ENCODE data around the gene SEMA6B. TPM values are rescaled to one million over a fixed set of nuclear protein-coding genes. Genes with fewer than 3 reads are reported as not detected.

SEMA6B gene
- polyA plus RNA-seq, 1 donor (not counting 4 experiments of a cell fraction or from before 2014, with no cell fraction given), result 0.41 TPM

GRCh38 chr19:4592445-4592844 lies 33.0 kb upstream of the SEMA6B start:
- Histone ChIP-seq H3K4me3 (ENCODE audit: control insufficient read depth in 2 of 3, extremely low read depth in 1 of 3, insufficient read depth in 2 of 3, low read depth in 1 of 3, low read length in 3 of 3) (no peak overlapping the region), H3K9ac (ENCODE audit: control insufficient read depth, extremely low read depth, insufficient read depth, low read length) (no peak overlapping the region), H3K9me1 (ENCODE audit: control insufficient read depth, extremely low read depth, insufficient read depth, low read length) (no peaks in the 10 kb centered on the region), H3K27me3 (ENCODE audit: control insufficient read depth, extremely low read depth, insufficient read depth, low read length) (no peaks in the 10 kb centered on the region), H3K4me1 (ENCODE audit: control insufficient read depth, extremely low read depth, insufficient read depth, low read length) (peaks cover 6% of the 10 kb centered on the region), H4K20me1 (ENCODE audit: control insufficient read depth, extremely low read depth, insufficient read depth, low read length) (no peaks in the 10 kb centered on the region), H3K4me2 (ENCODE audit: control insufficient read depth, extremely low read depth, insufficient read depth, low read depth, low read length) (no peak overlapping the region), H2AFZ (ENCODE audit: control insufficient read depth, low read length) (no peak overlapping the region), H3K79me2 (ENCODE audit: control insufficient read depth, insufficient read depth, low read length) (no peaks in the 10 kb centered on the region), H3K9me3 (ENCODE audit: control insufficient read depth, low read depth, low read length) (no peaks in the 10 kb centered on the region), H3K36me3 (ENCODE audit: control insufficient read depth in 2 of 2, extremely low read depth in 1 of 2, insufficient read depth in 2 of 2, low read length in 2 of 2) (no peaks in the 10 kb centered on the region), H3K27ac (ENCODE audit: control insufficient read depth, insufficient read depth, low read length) (no peak overlapping the region)
- DNase-seq (ENCODE audit: low read depth, low spot score) (no peak), FAIRE-seq (no peak)
- TF ChIP-seq EZH2 (IDR thresholded peaks at IDR 0.05; ENCODE audit: low read length) (no peak), CTCF (optimal IDR thresholded peaks at IDR 0.05 in 1 of 3, IDR thresholded peaks at IDR 0.05 in 1 of 3, conservative IDR thresholded peaks at IDR 0.05 in 1 of 3; ENCODE audit: extremely low read depth in 1 of 3, insufficient read depth in 2 of 3, low read length in 3 of 3) (no peak)
- dilution Hi-C loops (cut with MboI; ENCODE audit: extremely low pct_ligation_motif_present, low sequenced_read_pairs), result no loop called here

- Histone ChIP-seq H3K9me1 (ENCODE audit: control insufficient read depth, extremely low read depth, insufficient read depth, low read length) (no peaks in the 10 kb centered on the region), H4K20me1 (ENCODE audit: control insufficient read depth, extremely low read depth, insufficient read depth, low read length) (no peaks in the 10 kb centered on the region), H3K27ac (ENCODE audit: control insufficient read depth, insufficient read depth, low read length) (no peak overlapping the region), H3K4me3 (ENCODE audit: control insufficient read depth in 2 of 3, extremely low read depth in 1 of 3, insufficient read depth in 2 of 3, low read depth in 1 of 3, low read length in 3 of 3) (no peak overlapping the region), H3K27me3 (ENCODE audit: control insufficient read depth, extremely low read depth, insufficient read depth, low read length) (no peaks in the 10 kb centered on the region), H3K4me2 (ENCODE audit: control insufficient read depth, extremely low read depth, insufficient read depth, low read depth, low read length) (no peak overlapping the region), H3K4me1 (ENCODE audit: control insufficient read depth, extremely low read depth, insufficient read depth, low read length) (peaks cover 5% of the 10 kb centered on the region), H3K36me3 (ENCODE audit: control insufficient read depth in 2 of 2, extremely low read depth in 1 of 2, insufficient read depth in 2 of 2, low read length in 2 of 2) (no peaks in the 10 kb centered on the region), H2AFZ (ENCODE audit: control insufficient read depth, low read length) (no peak overlapping the region), H3K9me3 (ENCODE audit: control insufficient read depth, low read depth, low read length) (no peaks in the 10 kb centered on the region), H3K79me2 (ENCODE audit: control insufficient read depth, insufficient read depth, low read length) (no peaks in the 10 kb centered on the region), H3K9ac (ENCODE audit: control insufficient read depth, extremely low read depth, insufficient read depth, low read length) (no peak overlapping the region)
- FAIRE-seq, result no peak
- TF ChIP-seq EZH2 (IDR thresholded peaks at IDR 0.05; ENCODE audit: low read length) (no peak), CTCF (optimal IDR thresholded peaks at IDR 0.05 in 1 of 3, IDR thresholded peaks at IDR 0.05 in 1 of 3, conservative IDR thresholded peaks at IDR 0.05 in 1 of 3; ENCODE audit: extremely low read depth in 1 of 3, insufficient read depth in 2 of 3, low read length in 3 of 3) (no peak)
- DNase-seq (ENCODE audit: low read depth, low spot score), result no peak
- dilution Hi-C loops (cut with MboI; ENCODE audit: extremely low pct_ligation_motif_present, low sequenced_read_pairs), result no loop called here
Observed at GRCh38 chr19:4591320-4591719, 31.8 kb upstream of the SEMA6B start.

All from keratinocyte (primary cell).